Measurements from ENCODE around the gene TMEM174.
A peak's percentile ranks its signal among the peaks of the same experiment; 100 is the strongest.
"Not testable (repeated sequence)": the region's sequence is repeated elsewhere in the genome, so short reads cannot be mapped to it uniquely, and the experiment has no call there.

Gene TMEM174

GRCh38 chr5:73197637-73198257, 24.8 kb downstream of the TMEM174 start:
- DNase-seq, result no peak

GRCh38 chr5:73198833-73199592, 26.0 kb downstream of the TMEM174 start:
- no peak for DNase-seq

GRCh38 chr5:73199671-73200070, 26.7 kb downstream of the TMEM174 start:
- peak; percentile 50 for DNase-seq

- no peak for DNase-seq
Measured at GRCh38 chr5:73201547-73202513, 28.8 kb downstream of the TMEM174 start.

- no peak for DNase-seq
Measured at GRCh38 chr5:73204332-73204731, 31.3 kb downstream of the TMEM174 start.

GRCh38 chr5:73204733-73205132, 31.7 kb downstream of the TMEM174 start:
- DNase-seq, result no peak

- no peak for DNase-seq
Measured at GRCh38 chr5:73205305-73205704, 32.3 kb downstream of the TMEM174 start.

GRCh38 chr5:73207239-73207638, 34.2 kb downstream of the TMEM174 start:
- not testable (repeated sequence) for DNase-seq

- DNase-seq, result not testable (repeated sequence)
Measured at GRCh38 chr5:73209075-73209474, 36.1 kb downstream of the TMEM174 start.

GRCh38 chr5:73212693-73213092, 39.7 kb downstream of the TMEM174 start:
- DNase-seq, result not testable (repeated sequence)

- DNase-seq, result no peak
Measured at GRCh38 chr5:73213566-73213998, 40.6 kb downstream of the TMEM174 start.

GRCh38 chr5:73214306-73214705, 41.3 kb downstream of the TMEM174 start:
- DNase-seq, result no peak

- DNase-seq, result no peak
Measured at GRCh38 chr5:73214996-73215395, 42.0 kb downstream of the TMEM174 start.

- DNase-seq, result no peak
Measured at GRCh38 chr5:73215531-73215890, 42.5 kb downstream of the TMEM174 start.

GRCh38 chr5:73215891-73216610, 43.1 kb downstream of the TMEM174 start:
- peak; percentile 61 for DNase-seq

- DNase-seq, result peak; percentile 44
Measured at GRCh38 chr5:73218552-73219171, 45.7 kb downstream of the TMEM174 start.

GRCh38 chr5:73219336-73219735, 46.3 kb downstream of the TMEM174 start:
- DNase-seq, result not testable (repeated sequence)

GRCh38 chr5:73221161-73221560, 48.2 kb downstream of the TMEM174 start:
- no peak for DNase-seq

- DNase-seq, result no peak
Measured at GRCh38 chr5:73221726-73222125, 48.7 kb downstream of the TMEM174 start.

- no peak for DNase-seq
Measured at GRCh38 chr5:73222173-73222572, 49.2 kb downstream of the TMEM174 start.
